ENCODE data around the gene RABGAP1. TPM values are rescaled to one million over a fixed set of nuclear protein-coding genes. Genes with fewer than 3 reads are reported as not detected.

Gene RABGAP1
- polyA plus RNA-seq, 1 of the 3 experiments (the other 2 are of a cell fraction) = 20.2 TPM

GRCh38 chr9:123116036-123116435 lies 175.2 kb downstream of the RABGAP1 start:
- WGBS (ENCODE audit: low lambda C conversion rate) = 98% methylated on average over 6 of the region's 6 CpGs
- Histone ChIP-seq H3K27ac (ENCODE audit: low read depth in 2 of 2, low read length in 1 of 2) (no peak overlapping the region), H3K9me3 (no peaks in the 10 kb centered on the region), H3K9me2 (no peaks in the 10 kb centered on the region), H3K79me2 (ENCODE audit: insufficient read depth) (no peaks in the 10 kb centered on the region), H3K36me3 (replicated peaks in 1 of 2; ENCODE audit: control insufficient read depth in 1 of 2, insufficient read depth in 2 of 2, low read length in 1 of 2) (no peaks in the 10 kb centered on the region), H3F3A (replicated peaks; ENCODE audit: insufficient read depth) (no peaks in the 10 kb centered on the region), H3K27me3 (ENCODE audit: insufficient read depth) (no peaks in the 10 kb centered on the region), H4K20me1 (ENCODE audit: insufficient read depth) (no peaks in the 10 kb centered on the region), H2AFZ (ENCODE audit: low read depth) (no peak overlapping the region), H3K9ac (no peak overlapping the region), H3K4me2 (no peak overlapping the region), H3K4me1 (ENCODE audit: control insufficient read depth in 1 of 2, insufficient read depth in 2 of 2, low read depth in 1 of 2, low read length in 1 of 2) (peaks cover 0 to 14% of the 10 kb centered on the region in 2 experiments; a peak in 1 of 4 replicates), H3K4me3 (ENCODE audit: low read depth in 2 of 2, low read length in 1 of 2) (no peak overlapping the region)
- POLR2A ChIA-PET = no interaction called here
- TF ChIP-seq SMC3 (IDR thresholded peaks at IDR 0.05; ENCODE audit: low read depth, low read length) (no peak), USF2 (IDR thresholded peaks at IDR 0.05; ENCODE audit: borderline replicate concordance, low read depth, low read length) (no peak), FOXJ3 (CRISPR knock-in tag; IDR thresholded peaks at IDR 0.05) (no peak), RCOR1 (IDR thresholded peaks at IDR 0.05; ENCODE audit: low read length) (no peak), CTCF (IDR thresholded peaks at IDR 0.05) (no peak), SIN3A (IDR thresholded peaks at IDR 0.05; ENCODE audit: borderline replicate concordance, low read depth, low read length) (no peak), ELF1 (IDR thresholded peaks at IDR 0.05) (no peak), RXRA (IDR thresholded peaks at IDR 0.05; ENCODE audit: borderline replicate concordance, low read depth) (no peak), GABPA (IDR thresholded peaks at IDR 0.05; ENCODE audit: low read depth) (no peak), NFIC (IDR thresholded peaks at IDR 0.05; ENCODE audit: borderline replicate concordance) (no peak), TEAD4 (IDR thresholded peaks at IDR 0.05; ENCODE audit: borderline replicate concordance, insufficient read depth) (no peak), TAF1 (IDR thresholded peaks at IDR 0.05; ENCODE audit: borderline replicate concordance, low read depth, low read length) (no peak), FOSL2 (IDR thresholded peaks at IDR 0.05; ENCODE audit: borderline replicate concordance, low read depth) (no peak), IRF3 (IDR thresholded peaks at IDR 0.05; ENCODE audit: low read depth, low read length) (no peak)
- DNase-seq = no peak
- CTCF ChIA-PET = no interaction called here

- no peaks in the 10 kb centered on the region for H3K36me3 ChIP-seq (replicated peaks in 1 of 2; ENCODE audit: control insufficient read depth in 1 of 2, insufficient read depth in 2 of 2, low read length in 1 of 2)
- no peak overlapping the region for H3K9ac ChIP-seq
- WGBS (ENCODE audit: low lambda C conversion rate) = 93% methylated on average over 7 of the region's 7 CpGs
- no peaks in the 10 kb centered on the region for H4K20me1 ChIP-seq (ENCODE audit: insufficient read depth)
- DNase-seq = no peak
- no peaks in the 10 kb centered on the region for H3K79me2 ChIP-seq (ENCODE audit: insufficient read depth)
- H3K4me2 ChIP-seq = no peak overlapping the region
- H3K27ac ChIP-seq (ENCODE audit: low read depth in 2 of 2, low read length in 1 of 2) = no peak overlapping the region
- no peak overlapping the region for H3K4me3 ChIP-seq (ENCODE audit: low read depth in 2 of 2, low read length in 1 of 2)
- no peak overlapping the region for H2AFZ ChIP-seq (ENCODE audit: low read depth)
- POLR2A ChIA-PET = no interaction called here
- H3F3A ChIP-seq (replicated peaks; ENCODE audit: insufficient read depth) = no peaks in the 10 kb centered on the region
- peaks cover 0 to 6% of the 10 kb centered on the region in 2 experiments; a peak in 1 of 4 replicates for H3K4me1 ChIP-seq (ENCODE audit: control insufficient read depth in 1 of 2, insufficient read depth in 2 of 2, low read depth in 1 of 2, low read length in 1 of 2)
- no peaks in the 10 kb centered on the region for H3K9me2 ChIP-seq
- no peaks in the 10 kb centered on the region for H3K9me3 ChIP-seq
- CTCF ChIA-PET = no interaction called here
- no peaks in the 10 kb centered on the region for H3K27me3 ChIP-seq (ENCODE audit: insufficient read depth)
- TF ChIP-seq REST (IDR thresholded peaks at IDR 0.05; ENCODE audit: low read depth, low read length) = no peak
- no peak for TF ChIP-seq IRF3 (IDR thresholded peaks at IDR 0.05; ENCODE audit: low read depth, low read length)
- no peak for TF ChIP-seq MEF2A (IDR thresholded peaks at IDR 0.05; ENCODE audit: borderline replicate concordance, low read depth)
- TF ChIP-seq RAD21 (IDR thresholded peaks at IDR 0.05; ENCODE audit: low read length) = no peak
- TF ChIP-seq FOSL2 (IDR thresholded peaks at IDR 0.05; ENCODE audit: borderline replicate concordance, low read depth) = no peak
- TF ChIP-seq TEAD4 (IDR thresholded peaks at IDR 0.05; ENCODE audit: borderline replicate concordance, insufficient read depth) = no peak
- TF ChIP-seq USF1 (IDR thresholded peaks at IDR 0.05; ENCODE audit: borderline replicate concordance, low read depth) = no peak
These were observed 178.7 kb downstream of the RABGAP1 start for GRCh38 chr9:123119566-123119965.
